Cardiac septum (tissue), 1 donor: ENCODE data around the gene CDH6. TPM values are rescaled to one million over a fixed set of nuclear protein-coding genes. Genes with fewer than 3 reads are reported as not detected.
"Not testable (repeated sequence)": the region's sequence is repeated elsewhere in the genome, so short reads cannot be mapped to it uniquely, and the experiment has no call there.

ENCODE experiments used
- DNase-seq: peaks from one replicate; pipeline ENCODE4 v3.0.0-alpha.2; 2020; ENCODE audit warnings: low spot score
- intact Hi-C: fragments of 100-400 bp; cut with DNase I; formaldehyde crosslinking; loops from one replicate; pipeline ENCODE4 v1.14.0; 2022
- total RNA-seq: library from RNA; stranded (reverse); fragmentation: NEBNext Ultra II Directional; extraction: Animal tissue kit (Norgen Biotek cat#: 25700); gene quantifications from one replicate; pipeline ENCODE4 v1.2.1, GENCODE V29; 2021
- donor health status: DM: no; HTN: no; CAD: no.

CDH6 gene
- total RNA-seq, 1 donor from 2014 or later = 4.0 TPM

DNA sequence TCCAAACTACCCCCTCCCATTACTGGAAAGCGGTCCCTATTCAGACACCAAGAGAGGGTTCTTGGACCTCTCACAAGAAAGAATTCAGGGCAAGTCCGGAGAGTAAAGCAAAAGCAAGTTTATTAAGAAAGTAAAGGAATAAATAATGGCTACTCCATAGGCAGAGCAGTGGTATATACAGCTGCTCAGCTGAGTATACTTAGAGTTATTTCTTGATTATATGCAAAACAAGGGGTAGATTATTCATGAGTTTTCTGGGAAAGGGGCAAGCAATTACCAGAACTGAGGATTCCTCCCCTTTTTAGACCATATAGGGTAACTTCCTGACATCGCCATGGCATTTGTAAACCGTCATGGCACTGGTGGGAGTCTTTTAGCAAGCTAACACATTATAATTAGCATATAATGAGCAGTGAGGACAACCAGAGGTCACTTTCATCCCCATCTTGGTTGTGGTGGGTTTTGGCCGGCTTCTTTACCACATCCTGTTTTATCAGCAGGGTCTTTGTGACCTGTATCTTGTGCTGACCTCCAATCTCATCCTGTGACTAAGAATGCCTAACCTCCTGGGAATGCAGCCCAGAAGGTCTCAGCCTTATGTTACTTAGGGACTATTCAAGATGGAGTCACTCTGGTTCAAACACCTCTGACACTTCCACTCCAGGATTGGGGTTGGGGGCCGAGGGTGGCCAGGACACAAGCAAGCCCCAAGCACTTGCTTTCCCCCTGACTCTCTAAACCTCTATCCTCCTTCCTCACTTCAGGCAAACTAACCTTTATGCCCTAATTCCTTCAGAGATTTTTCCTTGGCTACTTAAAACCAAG lies 168.4 kb downstream of the CDH6 start:
- intact Hi-C loops, DNase-seq: not testable (repeated sequence)

DNA sequence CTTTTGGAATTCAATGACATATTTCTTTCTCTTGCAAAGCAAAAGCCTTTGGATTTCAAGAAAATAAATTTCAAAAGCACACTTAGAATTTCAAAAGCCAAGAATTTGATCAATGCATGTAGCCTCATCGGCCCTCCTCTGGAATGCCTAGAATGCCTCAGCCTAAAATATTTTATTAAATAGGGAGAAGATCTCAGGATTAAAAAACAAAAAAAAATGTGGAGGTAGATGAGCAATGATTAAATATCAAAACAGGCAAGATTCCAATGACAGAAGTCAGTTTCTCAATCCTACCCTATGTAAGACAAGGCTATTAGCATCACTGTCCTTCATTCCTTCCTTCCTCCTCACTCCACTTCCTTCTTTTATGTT lies 169.0 kb downstream of the CDH6 start:
- intact Hi-C loops = no loop called here
- DNase-seq = no peak

DNA sequence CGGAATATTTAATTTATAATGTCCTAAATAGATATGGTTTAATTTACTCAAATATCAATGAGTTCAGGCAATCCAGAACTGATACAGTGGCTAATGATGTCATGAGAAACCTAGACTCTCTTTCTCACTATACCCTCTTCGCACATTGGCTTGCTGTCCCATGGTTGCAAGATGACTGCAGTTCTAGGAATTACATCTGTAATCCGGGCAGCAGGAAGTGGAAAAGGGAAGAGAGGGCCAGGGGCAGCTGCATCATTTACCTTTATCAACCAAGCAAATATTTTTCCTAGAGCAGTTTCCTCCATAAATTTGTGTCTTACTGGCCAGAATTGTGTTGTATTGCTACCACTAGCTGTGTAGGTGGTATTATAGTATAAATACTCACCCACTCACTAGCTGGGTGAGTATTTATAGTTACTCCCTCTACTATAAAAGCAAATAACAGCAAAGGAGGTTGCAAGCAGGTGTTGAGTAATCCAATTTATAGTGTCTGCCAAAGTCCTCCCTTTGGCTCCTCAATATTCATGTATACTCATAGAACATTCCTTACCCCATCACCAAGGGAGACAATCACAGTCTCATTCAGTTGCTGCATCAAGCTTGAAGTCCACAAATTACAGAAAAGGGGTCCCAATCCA lies 169.6 kb downstream of the CDH6 start:
- intact Hi-C loops = no loop called here

DNA sequence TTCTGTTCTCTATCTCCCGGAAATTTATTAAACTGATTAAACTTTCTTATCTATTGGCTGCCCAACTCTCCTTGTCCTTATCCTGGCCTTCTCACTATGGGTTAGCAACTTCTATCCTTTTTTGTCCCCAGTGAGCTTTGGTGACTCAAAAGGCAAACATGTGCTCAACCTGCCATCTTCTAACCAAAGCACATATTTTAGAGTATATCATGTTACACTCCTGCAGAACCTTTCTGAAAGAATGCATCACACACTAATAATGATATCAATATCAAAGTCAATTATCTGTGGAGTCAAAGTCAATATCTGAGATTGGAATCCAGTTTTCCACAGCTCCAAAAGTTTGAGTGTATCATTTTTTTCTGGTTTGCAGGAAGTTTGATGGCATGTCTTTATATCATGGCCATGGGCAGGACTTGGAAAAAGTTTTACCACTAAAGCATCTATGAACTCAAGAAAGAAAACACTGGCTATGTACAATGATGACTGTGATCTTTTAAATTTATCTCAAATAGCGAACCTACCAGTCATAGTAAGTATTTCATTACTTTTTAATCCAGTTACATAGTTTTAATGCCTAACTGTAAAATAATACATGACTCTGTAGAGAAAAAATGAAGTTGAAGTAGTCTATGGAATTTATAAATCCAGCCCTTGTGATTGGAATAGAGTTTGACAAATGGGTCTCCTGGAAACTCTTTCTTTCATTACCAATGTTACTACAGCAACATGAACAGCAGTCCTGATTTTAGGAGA lies 171.6 kb downstream of the CDH6 start:
- DNase-seq = no peak
- intact Hi-C loops = no loop called here

More for the DNA sequence above, 169.6 kb downstream of the CDH6 start:
- DNase-seq = no peak

DNA sequence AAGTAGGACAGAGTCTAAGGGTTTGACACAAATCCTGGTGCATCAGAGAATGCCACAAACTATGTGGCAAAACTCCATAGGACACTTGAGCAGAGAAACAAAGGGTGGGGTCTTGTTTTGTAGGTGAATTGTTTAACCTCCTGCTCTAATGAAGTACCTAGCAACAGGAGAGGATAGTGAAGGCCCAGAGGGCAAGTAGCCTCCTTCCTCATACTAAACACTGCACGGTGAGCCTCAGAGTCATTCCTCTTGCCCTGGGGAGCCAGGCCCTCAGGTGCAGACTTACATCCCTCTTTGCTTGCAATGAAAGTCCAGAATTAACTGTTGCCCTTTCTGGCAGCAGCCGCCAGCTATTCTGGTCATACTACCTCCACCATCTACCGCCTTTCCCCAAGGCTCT lies 172.3 kb downstream of the CDH6 start:
- DNase-seq = no peak
- intact Hi-C loops = no loop called here

DNA sequence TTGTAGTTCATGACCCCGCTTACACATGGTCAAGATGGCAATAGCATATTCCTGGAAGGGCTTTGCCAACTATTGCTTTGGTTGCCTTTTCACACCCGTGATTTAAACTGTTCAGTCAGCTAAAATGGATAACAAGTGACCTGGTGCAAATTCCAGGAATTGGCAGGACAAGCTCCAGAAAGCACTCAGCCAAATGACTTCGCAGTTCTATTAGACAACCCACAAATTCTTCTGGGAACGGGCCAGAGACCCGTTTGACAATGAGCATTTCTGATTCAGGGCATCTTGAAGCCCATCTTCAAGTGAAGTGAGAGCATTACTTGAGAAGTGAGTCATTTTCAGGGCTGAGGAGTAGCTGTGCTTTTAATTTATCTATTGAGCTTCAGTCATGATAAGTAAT lies 173.5 kb downstream of the CDH6 start:
- intact Hi-C loops = no loop called here
- DNase-seq = no peak

DNA sequence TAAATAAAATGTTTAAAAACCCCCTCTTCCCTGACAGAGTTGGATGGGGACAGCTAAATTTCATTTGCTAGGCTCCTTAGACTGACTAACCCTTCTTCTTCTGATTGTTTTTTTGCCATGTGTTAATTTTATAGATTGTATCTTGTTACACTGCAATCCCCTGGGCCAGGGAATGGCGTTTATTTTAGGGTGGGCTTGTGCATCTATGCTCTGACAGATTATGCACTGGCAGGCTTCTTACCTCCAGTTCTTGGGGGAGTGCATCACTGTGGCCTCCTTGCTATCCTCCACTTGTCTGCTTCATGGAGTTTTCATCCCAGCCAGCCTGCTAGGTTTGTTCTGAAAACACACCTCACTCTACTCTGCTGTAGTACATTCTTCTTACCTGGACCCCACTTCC lies 178.6 kb downstream of the CDH6 start:
- DNase-seq = no peak
- intact Hi-C loops = no loop called here

DNA sequence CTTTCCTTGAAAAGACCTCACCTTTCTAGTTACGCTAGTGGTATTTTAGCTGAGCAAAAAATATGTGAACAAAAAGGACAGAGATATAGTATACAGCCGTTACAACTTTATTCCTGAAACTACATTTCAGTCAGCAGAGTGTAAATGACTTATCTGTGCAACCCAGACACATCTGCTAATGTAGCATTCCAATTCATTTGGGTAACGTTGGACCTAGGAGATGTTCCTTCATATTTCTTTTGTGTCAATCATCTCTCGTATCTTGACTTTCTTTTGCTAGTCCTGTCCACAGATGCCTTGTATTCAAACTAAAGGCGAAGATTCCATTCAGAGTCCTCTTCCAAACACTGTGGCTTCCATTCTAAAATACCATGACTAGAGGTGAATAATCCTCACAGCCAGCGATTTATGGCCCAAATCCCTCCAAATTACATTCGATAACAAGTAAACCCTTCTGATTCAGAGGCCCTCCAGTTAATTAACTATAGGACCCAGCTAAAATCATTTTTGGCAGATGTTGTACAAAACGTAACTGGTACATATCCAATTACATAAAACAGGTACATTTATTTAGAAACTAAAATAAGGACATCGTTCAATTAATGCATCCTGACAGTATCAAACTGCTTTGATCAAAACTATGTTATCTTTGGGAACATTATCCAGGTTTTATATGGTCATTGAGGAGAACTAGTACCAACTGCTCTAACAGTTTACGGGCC lies 182.7 kb downstream of the CDH6 start:
- intact Hi-C loops = no loop called here
- DNase-seq = no peak

DNA sequence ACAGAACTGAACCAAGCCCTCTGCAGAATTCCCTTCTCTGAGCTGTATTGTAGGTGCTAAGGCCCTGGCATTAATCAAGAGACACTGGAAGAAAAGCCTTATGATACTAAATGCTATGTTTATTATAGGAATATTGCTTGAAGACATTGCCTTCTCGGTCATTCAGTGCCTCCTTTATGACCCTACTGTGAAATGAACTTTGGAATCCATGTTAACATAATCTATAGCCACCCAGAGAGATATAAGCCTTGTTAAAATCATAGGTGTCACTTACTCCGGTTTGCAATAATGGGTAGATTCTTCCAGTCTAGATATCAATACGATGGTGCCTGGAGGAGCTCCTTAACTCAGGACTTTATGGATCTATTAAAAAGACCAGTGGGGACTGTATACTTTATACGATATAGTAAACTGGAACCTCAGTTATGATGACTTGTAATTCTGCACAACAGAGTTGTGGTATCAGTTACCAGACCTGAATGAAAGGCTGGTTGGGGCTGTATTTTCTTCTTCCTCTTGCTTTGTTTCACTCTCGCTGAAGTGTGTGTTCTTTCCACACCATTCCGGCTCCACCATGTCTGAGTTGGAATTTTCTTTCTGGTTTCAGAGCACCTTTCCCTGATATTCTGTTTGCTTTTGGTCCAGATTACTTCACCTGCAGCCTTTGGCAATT lies 183.9 kb downstream of the CDH6 start:
- no peak for DNase-seq
- intact Hi-C loops = no loop called here

DNA sequence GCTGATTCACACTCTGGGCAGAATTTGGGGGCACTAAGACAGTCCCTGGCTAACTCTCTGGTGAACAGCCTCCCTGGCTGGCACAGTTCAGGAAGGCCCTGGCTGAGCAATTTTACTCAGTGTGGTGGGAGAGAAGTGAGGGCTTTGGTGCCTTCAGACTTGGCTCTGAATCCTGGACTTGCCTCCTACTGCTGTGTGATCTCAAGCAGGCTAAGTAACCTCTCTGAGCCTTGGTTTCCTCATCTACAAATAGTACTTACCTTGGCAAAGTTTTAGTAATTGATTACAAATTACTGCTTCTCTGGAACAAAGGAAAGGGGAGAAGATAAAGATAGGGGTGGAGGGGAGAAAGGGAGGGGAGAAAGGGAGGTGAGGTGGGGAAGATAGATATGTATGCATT lies 184.7 kb downstream of the CDH6 start:
- intact Hi-C loops = no loop called here
- DNase-seq = no peak
